HG03108 (cell line): ENCODE measurements around the gene ACTN1.

ENCODE experiments used
- ATAC-seq: cut with Tn5 transposase; IDR thresholded peaks from one replicate; pipeline ENCODE4 v1.9.1; 2021; ENCODE audit warnings: moderate library complexity; ENCODE audit not compliant: unreplicated experiment

The ACTN1 gene

DNA sequence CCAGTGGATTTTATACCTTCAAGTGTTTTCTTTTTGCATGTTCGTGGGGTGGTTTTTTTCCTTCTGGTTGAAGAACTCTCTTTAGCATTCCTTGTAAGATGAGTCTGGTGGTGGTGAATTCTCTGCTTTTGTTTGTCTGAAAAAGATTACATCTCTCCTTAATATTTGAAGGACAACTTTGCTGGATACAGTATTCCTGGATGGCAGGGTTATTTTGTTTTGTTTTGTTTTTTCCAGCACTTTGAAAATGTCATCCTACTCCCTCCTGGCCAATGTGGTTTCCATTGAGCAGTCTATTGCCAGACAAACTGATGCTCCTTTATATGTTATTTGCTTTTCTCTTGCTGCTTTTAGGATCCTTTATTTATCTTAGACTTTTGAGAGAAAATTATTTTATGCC, 143.0 kb downstream of the ACTN1 start:
- ATAC-seq = no peak

DNA sequence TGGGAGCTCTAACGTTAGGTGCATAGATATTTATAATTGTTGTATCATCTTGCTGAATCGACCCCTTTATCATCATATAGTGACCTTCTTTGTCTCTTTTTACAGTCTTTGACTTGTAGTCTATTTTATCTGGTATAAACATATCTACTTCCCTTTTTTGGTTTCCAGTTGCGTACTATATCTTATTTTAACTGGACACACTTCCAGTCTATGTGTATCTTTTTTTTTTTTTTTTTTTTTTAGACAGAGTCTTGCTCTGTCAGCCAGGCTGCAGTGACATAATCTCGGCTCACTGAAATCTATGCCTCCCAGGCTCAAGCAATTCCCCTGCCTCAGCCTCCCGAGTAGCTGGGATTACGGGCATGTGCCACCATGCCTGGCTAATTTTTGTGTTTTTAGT, 144.3 kb downstream of the ACTN1 start:
- ATAC-seq = no peak

DNA sequence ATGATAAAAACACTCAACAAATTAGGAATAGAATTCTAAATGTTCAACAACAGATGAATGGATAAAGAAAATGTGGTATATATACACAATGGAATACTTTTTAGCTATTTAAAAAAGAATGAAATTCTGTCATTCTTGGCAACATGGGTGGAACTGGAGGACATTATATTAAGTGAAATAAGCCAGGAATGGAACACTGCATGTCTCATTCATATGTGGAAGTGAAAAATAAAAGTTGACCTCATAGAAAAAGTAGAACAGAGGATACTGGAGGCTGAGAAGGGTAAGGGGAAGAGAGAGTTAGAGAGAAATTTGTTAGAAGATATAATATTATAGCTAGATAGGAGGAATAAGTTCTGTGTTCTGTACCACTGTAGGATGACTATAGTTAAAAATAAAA, 150.4 kb downstream of the ACTN1 start:
- ATAC-seq = no peak

DNA sequence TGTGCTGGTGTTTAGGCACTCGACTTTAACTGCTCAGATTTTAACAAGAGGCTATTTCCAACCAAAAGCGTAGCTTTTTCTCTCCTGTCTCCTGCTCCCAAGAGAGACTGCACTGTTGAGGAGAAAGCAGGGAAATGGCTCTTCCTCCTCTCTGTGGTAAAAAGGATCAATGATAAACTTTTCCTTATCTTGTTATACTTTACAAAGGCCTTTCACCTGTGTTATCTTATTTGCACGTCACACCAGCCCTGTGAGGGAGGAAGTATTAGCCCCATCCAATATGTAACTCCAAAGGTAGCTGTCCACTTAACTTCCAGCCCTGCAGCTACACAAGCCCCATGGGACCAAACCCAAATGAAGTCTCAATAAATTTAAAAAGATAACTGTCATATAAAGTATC, 153.4 kb downstream of the ACTN1 start:
- ATAC-seq = no peak

DNA sequence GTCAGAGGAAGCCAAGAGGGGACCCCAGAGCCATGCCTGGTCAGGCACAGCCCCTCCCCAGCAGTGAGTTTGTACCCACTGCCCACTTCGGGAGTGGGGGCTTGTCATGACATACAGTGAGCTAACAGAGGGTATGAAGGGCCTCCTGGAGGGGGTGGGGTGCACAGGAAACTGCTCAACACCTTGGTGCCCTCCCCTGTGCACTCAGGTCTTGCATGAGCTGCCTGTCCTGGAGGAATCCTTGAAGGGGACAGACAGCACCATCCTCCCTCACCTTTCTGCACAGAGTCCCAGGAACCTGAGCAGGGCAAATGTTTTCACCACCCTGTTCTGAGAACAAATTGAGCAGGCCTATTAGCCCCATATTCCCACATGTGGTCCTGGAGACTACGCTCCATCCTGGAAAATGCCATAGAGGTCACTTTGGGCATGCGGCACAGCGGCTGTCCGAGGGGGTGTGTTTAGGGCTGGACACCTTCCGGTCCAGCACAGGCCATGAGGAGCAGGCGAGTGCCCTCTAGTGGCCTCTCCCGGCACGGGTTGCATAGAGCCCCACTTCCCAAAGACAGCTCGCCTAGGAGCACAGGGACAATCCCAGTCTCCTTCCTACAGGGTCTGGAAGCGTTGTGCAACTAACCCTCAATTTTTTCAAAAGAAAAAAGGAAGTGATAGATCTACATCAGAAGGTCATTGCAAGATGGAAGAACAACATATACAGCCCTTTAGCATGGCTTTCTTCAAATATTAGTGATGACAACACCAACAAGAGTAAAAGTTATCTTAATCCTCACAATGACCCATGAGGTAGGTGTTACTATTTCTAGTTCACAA, 154.4 kb downstream of the ACTN1 start:
- no peak for ATAC-seq

DNA sequence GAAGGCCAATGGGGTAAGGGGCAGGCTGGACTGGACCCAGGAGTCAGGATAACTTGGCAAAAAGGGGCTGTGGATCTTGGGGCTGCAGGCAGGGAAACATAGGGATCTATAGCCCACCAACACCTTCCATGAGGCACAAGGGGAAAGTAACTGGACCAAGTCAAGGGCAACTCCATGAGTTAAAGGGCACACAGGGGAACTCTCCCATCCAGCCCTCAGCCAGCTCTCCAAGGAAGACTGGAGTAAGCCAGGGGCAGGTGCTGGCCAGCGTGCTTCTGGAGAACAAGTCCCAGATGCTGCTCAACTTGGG, 154.9 kb downstream of the ACTN1 start:
- ATAC-seq = no peak
